PC-3 (cell line): Measurements from ENCODE around the gene PSMB9.

Experiments used
- EZH2 ChIP-seq: fragments of 300-600 bp; sonication (generic); IDR thresholded peaks from one replicate; pipeline ENCODE4 v1.6.1; 2017; ENCODE audit warnings: antibody characterized with exemption, mild to moderate bottlenecking, low read length; ENCODE audit not compliant: unreplicated experiment
- EZH2phosphoT487 ChIP-seq: fragments of 300-600 bp; sonication (generic); IDR thresholded peaks from 2 replicates; pipeline ENCODE4 v1.6.1; 2018; ENCODE audit warnings: mild to moderate bottlenecking, antibody characterized with exemption, low read length, borderline replicate concordance
- TF ChIP-seq, protein P1 (sequence below): fragments of 300-600 bp; sonication (generic); conservative IDR thresholded peaks from 2 replicates; pipeline ENCODE4 v1.5.1; 2017; ENCODE audit warnings: antibody characterized with exemption, low read depth, mild to moderate bottlenecking, low read length

DNA sequence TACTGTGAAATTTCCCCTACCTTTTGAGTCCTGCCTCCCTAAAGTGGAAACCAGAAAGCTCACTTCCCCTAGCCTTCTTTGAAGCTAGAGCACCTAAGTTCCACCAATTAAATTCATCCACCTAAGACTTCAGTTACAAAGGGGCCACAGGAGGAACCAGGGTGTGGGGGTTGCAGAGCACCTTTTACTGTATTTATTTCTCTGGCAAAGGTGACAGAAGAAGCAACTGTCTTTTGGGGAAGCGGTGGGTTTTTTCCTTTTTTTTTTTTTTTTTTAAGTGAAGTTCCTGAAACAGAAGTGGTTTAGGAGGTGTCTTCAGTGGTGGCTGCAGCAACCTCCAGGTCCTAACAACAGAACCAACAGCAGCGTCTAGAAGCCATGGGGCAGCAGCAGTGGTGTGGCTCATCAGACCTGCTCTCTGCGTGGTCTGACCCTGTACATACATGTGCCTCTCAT, 13.1 kb downstream of the PSMB9 start:
- TF ChIP-seq, protein P1, sequence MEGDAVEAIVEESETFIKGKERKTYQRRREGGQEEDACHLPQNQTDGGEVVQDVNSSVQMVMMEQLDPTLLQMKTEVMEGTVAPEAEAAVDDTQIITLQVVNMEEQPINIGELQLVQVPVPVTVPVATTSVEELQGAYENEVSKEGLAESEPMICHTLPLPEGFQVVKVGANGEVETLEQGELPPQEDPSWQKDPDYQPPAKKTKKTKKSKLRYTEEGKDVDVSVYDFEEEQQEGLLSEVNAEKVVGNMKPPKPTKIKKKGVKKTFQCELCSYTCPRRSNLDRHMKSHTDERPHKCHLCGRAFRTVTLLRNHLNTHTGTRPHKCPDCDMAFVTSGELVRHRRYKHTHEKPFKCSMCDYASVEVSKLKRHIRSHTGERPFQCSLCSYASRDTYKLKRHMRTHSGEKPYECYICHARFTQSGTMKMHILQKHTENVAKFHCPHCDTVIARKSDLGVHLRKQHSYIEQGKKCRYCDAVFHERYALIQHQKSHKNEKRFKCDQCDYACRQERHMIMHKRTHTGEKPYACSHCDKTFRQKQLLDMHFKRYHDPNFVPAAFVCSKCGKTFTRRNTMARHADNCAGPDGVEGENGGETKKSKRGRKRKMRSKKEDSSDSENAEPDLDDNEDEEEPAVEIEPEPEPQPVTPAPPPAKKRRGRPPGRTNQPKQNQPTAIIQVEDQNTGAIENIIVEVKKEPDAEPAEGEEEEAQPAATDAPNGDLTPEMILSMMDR, result no peak
- TF ChIP-seq EZH2phosphoT487 (no peak), EZH2 (no peak)
